ENCODE results near the gene ANAPC5.

DNA sequence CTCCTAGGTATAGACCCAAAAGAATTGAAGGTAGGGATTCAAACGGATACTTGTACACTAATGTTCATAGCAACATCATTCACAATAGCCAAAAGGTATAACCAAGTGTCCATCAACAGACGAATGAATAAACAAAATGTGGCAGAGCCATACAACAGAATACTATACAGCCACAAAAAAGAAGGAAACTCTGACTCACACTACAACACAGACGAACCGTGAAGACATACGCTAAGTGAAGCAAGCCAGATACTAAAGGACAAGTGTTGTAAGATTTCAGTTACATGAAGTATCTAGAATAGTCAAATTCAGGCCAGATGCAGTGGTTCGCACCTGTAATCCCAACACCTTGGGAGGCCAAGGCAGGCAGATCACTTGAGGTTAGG lies 74.8 kb downstream of the ANAPC5 start:
- no peak for TF ChIP-seq POLR2A (IDR thresholded peaks at IDR 0.05)
- TF ChIP-seq, protein P1, sequence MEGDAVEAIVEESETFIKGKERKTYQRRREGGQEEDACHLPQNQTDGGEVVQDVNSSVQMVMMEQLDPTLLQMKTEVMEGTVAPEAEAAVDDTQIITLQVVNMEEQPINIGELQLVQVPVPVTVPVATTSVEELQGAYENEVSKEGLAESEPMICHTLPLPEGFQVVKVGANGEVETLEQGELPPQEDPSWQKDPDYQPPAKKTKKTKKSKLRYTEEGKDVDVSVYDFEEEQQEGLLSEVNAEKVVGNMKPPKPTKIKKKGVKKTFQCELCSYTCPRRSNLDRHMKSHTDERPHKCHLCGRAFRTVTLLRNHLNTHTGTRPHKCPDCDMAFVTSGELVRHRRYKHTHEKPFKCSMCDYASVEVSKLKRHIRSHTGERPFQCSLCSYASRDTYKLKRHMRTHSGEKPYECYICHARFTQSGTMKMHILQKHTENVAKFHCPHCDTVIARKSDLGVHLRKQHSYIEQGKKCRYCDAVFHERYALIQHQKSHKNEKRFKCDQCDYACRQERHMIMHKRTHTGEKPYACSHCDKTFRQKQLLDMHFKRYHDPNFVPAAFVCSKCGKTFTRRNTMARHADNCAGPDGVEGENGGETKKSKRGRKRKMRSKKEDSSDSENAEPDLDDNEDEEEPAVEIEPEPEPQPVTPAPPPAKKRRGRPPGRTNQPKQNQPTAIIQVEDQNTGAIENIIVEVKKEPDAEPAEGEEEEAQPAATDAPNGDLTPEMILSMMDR (IDR thresholded peaks at IDR 0.05 in 4 of 5, conservative IDR thresholded peaks at IDR 0.05 in 1 of 5): no peak
